KG1 (cell line): ENCODE data around the gene TMEM163.
A peak's percentile ranks its signal among the peaks of the same experiment; 100 is the strongest.

Experiments
- DNase-seq: peaks from one replicate; lab custom pipeline; 2025; lab: John Stamatoyannopoulos, UW

The TMEM163 gene

GRCh38 chr2:134692499-134692898 is 26.3 kb downstream of the TMEM163 start:
- DNase-seq, result no peak

GRCh38 chr2:134690629-134691215 is 28.1 kb downstream of the TMEM163 start:
- no peak for DNase-seq

- no peak for DNase-seq
Measured at GRCh38 chr2:134689315-134689714, 29.5 kb downstream of the TMEM163 start.

- no peak for DNase-seq
Measured at GRCh38 chr2:134685967-134686366, 32.8 kb downstream of the TMEM163 start.

- no peak for DNase-seq
Measured at GRCh38 chr2:134683561-134684112, 35.2 kb downstream of the TMEM163 start.

- DNase-seq, result no peak
Measured at GRCh38 chr2:134682726-134683125, 36.1 kb downstream of the TMEM163 start.

GRCh38 chr2:134681201-134681600 is 37.6 kb downstream of the TMEM163 start:
- no peak for DNase-seq

GRCh38 chr2:134679745-134680144 is 39.1 kb downstream of the TMEM163 start:
- peak; percentile 21 for DNase-seq

- DNase-seq, result no peak
Measured at GRCh38 chr2:134679294-134679693, 39.5 kb downstream of the TMEM163 start.

GRCh38 chr2:134677856-134678756 is 40.7 kb downstream of the TMEM163 start:
- no peak for DNase-seq

GRCh38 chr2:134676960-134677359 is 41.8 kb downstream of the TMEM163 start:
- no peak for DNase-seq

- DNase-seq, result no peak
Measured at GRCh38 chr2:134675314-134675713, 43.5 kb downstream of the TMEM163 start.

- DNase-seq, result no peak
Measured at GRCh38 chr2:134674687-134675086, 44.1 kb downstream of the TMEM163 start.

GRCh38 chr2:134671513-134671912 is 47.3 kb downstream of the TMEM163 start:
- DNase-seq, result no peak

GRCh38 chr2:134670955-134671354 is 47.8 kb downstream of the TMEM163 start:
- no peak for DNase-seq

- no peak for DNase-seq
Measured at GRCh38 chr2:134669731-134670669, 48.8 kb downstream of the TMEM163 start.

GRCh38 chr2:134668821-134669220 is 50.0 kb downstream of the TMEM163 start:
- peak; percentile 28 for DNase-seq

GRCh38 chr2:134667541-134667940 is 51.3 kb downstream of the TMEM163 start:
- no peak for DNase-seq

GRCh38 chr2:134667081-134667480 is 51.7 kb downstream of the TMEM163 start:
- DNase-seq, result no peak

- DNase-seq, result no peak
Measured at GRCh38 chr2:134665727-134666506, 52.9 kb downstream of the TMEM163 start.
